Vagina (tissue), 2 donors: ENCODE measurements around the gene SSBP4.

Experiments
- CTCF ChIP-seq, 3 experiments: fragments of 450-650 bp in 2 of 3; fragments of 200-600 bp in 1 of 3; sonication (generic) in 1 of 3; IDR thresholded peaks; one replicate each; pipeline ENCODE4 v1.5.1; 2017 to 2019; ENCODE audit warnings: antibody characterized with exemption in 3 of 3, mild to moderate bottlenecking in 2 of 3, moderate library complexity in 2 of 3
- POLR2A ChIP-seq, 2 donors: fragments of 450-650 bp; IDR thresholded peaks; one replicate each; pipeline ENCODE4 v1.6.1; 2017; ENCODE audit warnings: antibody characterized with exemption in 2 of 2, mild to moderate bottlenecking in 2 of 2, moderate library complexity in 2 of 2

- TF ChIP-seq POLR2A (IDR thresholded peaks at IDR 0.05) (no peak), CTCF (IDR thresholded peaks at IDR 0.05) (no peak)
These were observed 46.8 kb downstream of the SSBP4 start for GRCh38 chr19:18465964-18466339.
